Gastroesophageal sphincter (tissue), 4 donors: ENCODE measurements around the gene TK2. TPM values are rescaled to one million over a fixed set of nuclear protein-coding genes. Genes with fewer than 3 reads are reported as not detected.

Experiments
- ATAC-seq: fragments of 150-250 bp; one replicate; pipeline ENCODE4 v1.9.1; 2016; ENCODE audit warnings: mild to moderate bottlenecking, moderate library complexity
- H3K27ac ChIP-seq, 4 donors: fragments of 200-600 bp; sonication (generic) in 3 of 4; 1 replicate in 3 of 4; 2 replicates in 1 of 4; pipeline ENCODE4 v1.5.1; 2016 to 2019
- H3K27me3 ChIP-seq: fragments of 200-600 bp; sonication (generic); one replicate; pipeline ENCODE4 v1.5.1; 2019
- H3K36me3 ChIP-seq, 2 donors: fragments of 200-600 bp; sonication (generic); one replicate each; pipeline ENCODE4 v1.5.1; 2019; ENCODE audit warnings: control low read depth in 1 of 2
- H3K4me1 ChIP-seq, 3 donors: fragments of 200-600 bp; sonication (generic); 1 replicate in 2 of 3; 2 replicates in 1 of 3; pipeline ENCODE4 v1.5.1; 2016 to 2019; ENCODE audit warnings: control low read depth in 2 of 3
- H3K4me3 ChIP-seq, 2 donors: fragments of 200-600 bp; sonication (generic); one replicate each; pipeline ENCODE4 v1.5.1; 2019; ENCODE audit warnings: mild to moderate bottlenecking in 1 of 2, moderate library complexity in 1 of 2
- H3K9me3 ChIP-seq, 3 donors: fragments of 200-600 bp; sonication (generic); one replicate each; pipeline ENCODE4 v1.5.1; 2017 to 2019; ENCODE audit warnings: control low read depth in 2 of 3
- EP300 ChIP-seq: sonication (generic); formaldehyde crosslinking; IDR thresholded peaks from one replicate; pipeline ENCODE4 v1.6.1; 2017; ENCODE audit warnings: antibody characterized with exemption, mild to moderate bottlenecking
- POLR2A ChIP-seq, 2 donors: fragments of 450-650 bp; IDR thresholded peaks; one replicate each; pipeline ENCODE4 v1.6.1; 2017; ENCODE audit warnings: antibody characterized with exemption in 2 of 2, mild to moderate bottlenecking in 2 of 2, moderate library complexity in 1 of 2
- POLR2AphosphoS5 ChIP-seq: sonication (generic); formaldehyde crosslinking; IDR thresholded peaks from one replicate; pipeline ENCODE4 v1.6.1; 2017; ENCODE audit warnings: antibody characterized with exemption
- WGBS, 2 donors: methylation state at CpG; one replicate each; pipeline ENCODE4 v1.1.5; 2018; ENCODE audit warnings: low coverage in 1 of 2; 5-methylcytosine and 5-hydroxymethylcytosine counted together
- total RNA-seq, 4 donors: library from RNA; depleted of rRNA; stranded (reverse); fragments of >200 nt; gene quantifications; one replicate each; pipeline ENCODE4 v1.1.0, GENCODE V29; 2016
- TF ChIP-seq, protein P1 (sequence below), 4 experiments: fragments of 200-600 bp in 2 of 4; fragments of 450-650 bp in 2 of 4; sonication (generic) in 1 of 4; IDR thresholded peaks; one replicate each; pipeline ENCODE4 v1.5.1; 2017 to 2019; ENCODE audit warnings: antibody characterized with exemption in 4 of 4, mild to moderate bottlenecking in 2 of 4, moderate library complexity in 2 of 4

TK2 gene
- total RNA-seq, 4 donors from 2014 or later, result 32.7 to 42.8 (median 37.0) TPM

DNA sequence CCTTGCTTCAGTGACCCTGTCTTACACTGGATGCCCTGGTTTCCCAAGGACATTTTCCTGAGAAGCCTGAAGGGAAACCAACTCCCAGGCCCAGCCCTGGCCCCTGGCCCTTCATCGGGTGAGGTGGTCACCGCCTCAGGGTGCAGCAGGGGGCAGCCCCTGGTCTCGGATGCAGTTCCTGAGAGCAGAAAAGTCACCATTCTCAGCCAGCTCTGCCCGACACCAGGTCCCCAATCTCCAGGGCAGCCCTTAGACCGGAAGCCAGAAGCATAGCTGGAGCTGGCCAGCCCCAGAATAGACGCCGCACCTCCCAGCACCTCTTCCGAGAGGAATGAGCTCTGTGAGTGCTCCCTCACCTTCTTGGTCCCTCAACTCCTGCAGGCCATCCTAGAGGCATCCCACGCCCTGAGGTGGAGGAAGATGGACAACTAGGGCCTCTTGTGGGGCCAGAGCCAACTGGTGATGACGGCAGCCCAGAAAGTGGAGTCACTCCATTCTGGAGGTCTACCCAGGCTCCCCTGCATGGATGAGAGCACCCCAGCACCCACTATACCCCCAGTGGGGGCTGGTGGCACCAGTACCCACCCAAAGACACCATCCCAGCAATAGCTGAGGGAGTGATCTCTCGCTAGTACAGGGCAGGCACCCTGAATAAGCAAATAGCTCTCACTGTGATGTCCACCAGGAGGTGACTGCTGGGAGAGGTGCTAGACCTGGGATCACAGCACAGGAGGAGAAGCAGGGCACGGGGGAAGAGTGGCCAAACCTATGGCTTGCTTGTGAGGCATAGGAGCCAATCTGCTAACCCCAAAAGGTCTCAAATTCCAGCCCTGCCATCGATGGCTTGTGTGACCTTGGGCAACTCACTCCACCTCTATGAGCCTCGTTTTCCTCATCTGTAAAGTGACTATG lies 56.2 kb downstream of the TK2 start:
- 92% methylated on average over 2 of the region's 14 CpGs; no CpG with 5 or more reads in 1 of the 2 donors for WGBS, 2 donors
- Histone ChIP-seq H3K27ac (no peak overlapping the region), H3K36me3 (peaks cover 0 to 18% of the 10 kb centered on the region in 2 donors), H3K4me1 (no peaks in the 10 kb centered on the region), H3K27me3 (no peaks in the 10 kb centered on the region), H3K4me3 (no peak overlapping the region), H3K9me3 (no peaks in the 10 kb centered on the region)
- ATAC-seq, result no peak
- no peak for TF ChIP-seq POLR2AphosphoS5
- TF ChIP-seq, protein P1, sequence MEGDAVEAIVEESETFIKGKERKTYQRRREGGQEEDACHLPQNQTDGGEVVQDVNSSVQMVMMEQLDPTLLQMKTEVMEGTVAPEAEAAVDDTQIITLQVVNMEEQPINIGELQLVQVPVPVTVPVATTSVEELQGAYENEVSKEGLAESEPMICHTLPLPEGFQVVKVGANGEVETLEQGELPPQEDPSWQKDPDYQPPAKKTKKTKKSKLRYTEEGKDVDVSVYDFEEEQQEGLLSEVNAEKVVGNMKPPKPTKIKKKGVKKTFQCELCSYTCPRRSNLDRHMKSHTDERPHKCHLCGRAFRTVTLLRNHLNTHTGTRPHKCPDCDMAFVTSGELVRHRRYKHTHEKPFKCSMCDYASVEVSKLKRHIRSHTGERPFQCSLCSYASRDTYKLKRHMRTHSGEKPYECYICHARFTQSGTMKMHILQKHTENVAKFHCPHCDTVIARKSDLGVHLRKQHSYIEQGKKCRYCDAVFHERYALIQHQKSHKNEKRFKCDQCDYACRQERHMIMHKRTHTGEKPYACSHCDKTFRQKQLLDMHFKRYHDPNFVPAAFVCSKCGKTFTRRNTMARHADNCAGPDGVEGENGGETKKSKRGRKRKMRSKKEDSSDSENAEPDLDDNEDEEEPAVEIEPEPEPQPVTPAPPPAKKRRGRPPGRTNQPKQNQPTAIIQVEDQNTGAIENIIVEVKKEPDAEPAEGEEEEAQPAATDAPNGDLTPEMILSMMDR (IDR thresholded peaks at IDR 0.05), result no peak
- no peak for TF ChIP-seq EP300
- no peak for TF ChIP-seq POLR2A (IDR thresholded peaks at IDR 0.05)

- no peak for TF ChIP-seq EP300
- TF ChIP-seq, protein P1 (IDR thresholded peaks at IDR 0.05), result no peak
- no peak for TF ChIP-seq POLR2A (IDR thresholded peaks at IDR 0.05)
- TF ChIP-seq POLR2AphosphoS5, result no peak
- no peaks in the 10 kb centered on the region for H3K9me3 ChIP-seq
- H3K27me3 ChIP-seq, result no peaks in the 10 kb centered on the region
- H3K36me3 ChIP-seq, result peaks cover 0 to 18% of the 10 kb centered on the region in 2 donors
- no peak overlapping the region for H3K4me3 ChIP-seq
- no peak for ATAC-seq
- no peak overlapping the region for H3K27ac ChIP-seq
- WGBS, 2 donors, result 59 to 80% methylated on average over 2 to 4 of the region's 7 CpGs
- H3K4me1 ChIP-seq, result peaks cover 0 to 12% (median 9%) of the 10 kb centered on the region in 3 donors
Measured at GRCh38 chr16:66491716-66492064, 58.2 kb downstream of the TK2 start.

DNA sequence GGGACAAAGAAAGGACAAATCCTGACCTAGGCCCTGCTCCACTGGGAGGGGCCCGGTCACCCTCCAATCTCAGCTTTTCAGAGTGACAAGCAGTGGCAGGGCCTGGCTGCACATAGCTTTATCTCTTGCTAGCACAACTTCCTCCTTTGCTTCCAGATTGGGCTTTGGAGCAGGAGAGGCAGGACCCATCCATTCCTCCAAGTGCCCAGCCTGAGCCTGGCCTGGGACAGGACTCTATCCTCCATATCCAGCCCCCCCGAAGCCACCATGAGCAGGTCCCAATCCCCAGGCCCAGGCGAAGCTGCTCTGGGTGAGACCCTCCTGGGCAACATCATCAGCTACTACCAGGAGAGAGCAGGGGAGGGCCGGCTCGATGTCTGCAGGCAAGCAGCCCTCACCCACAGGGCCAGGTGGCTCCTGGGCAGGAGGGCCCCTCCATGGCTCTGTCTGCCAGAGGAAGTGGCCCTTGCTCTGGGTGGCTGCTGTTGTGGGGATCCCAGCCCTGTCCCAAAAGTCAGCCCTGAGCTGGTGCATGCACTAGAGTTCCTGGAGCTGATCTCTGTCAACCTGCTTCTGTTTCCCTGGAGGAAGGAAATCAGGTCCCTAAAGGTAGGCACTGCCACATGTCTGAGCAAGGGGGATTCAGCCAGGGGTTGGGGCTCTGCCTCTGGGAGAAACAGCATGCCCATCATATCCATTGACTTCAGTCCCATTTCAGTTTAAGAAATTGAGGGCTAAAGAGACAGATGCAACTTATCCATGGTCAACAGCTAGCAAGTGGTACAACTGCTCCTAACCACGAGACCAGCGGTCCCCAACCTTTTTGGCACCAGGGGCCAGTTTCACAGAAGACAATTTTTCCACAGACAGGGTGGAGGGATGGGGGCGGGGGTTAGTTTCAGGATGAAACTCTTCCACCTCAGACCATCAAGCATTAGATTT lies 58.9 kb downstream of the TK2 start:
- ATAC-seq, result no peak
- 83% methylated on average over 4 of the region's 8 CpGs; no CpG with 5 or more reads in 1 of the 2 donors for WGBS, 2 donors
- Histone ChIP-seq H3K36me3 (peaks cover 0 to 18% of the 10 kb centered on the region in 2 donors), H3K4me1 (peaks cover 0 to 18% (median 14%) of the 10 kb centered on the region in 3 donors), H3K27me3 (no peaks in the 10 kb centered on the region), H3K27ac (no peak overlapping the region), H3K4me3 (no peak overlapping the region), H3K9me3 (no peaks in the 10 kb centered on the region)
- TF ChIP-seq POLR2A (IDR thresholded peaks at IDR 0.05) (no peak), EP300 (no peak), POLR2AphosphoS5 (no peak)

- peaks cover 0 to 18% (median 14%) of the 10 kb centered on the region in 3 donors for H3K4me1 ChIP-seq
- WGBS, 2 donors, result 81 to 92% methylated on average over 2 to 3 of the region's 5 CpGs
- H3K4me3 ChIP-seq, result no peak overlapping the region
- ATAC-seq, result no peak
- TF ChIP-seq EP300, result no peak
- no peak for TF ChIP-seq POLR2A (IDR thresholded peaks at IDR 0.05)
- TF ChIP-seq POLR2AphosphoS5, result no peak
- H3K27me3 ChIP-seq, result no peaks in the 10 kb centered on the region
- H3K9me3 ChIP-seq, result no peaks in the 10 kb centered on the region
- H3K36me3 ChIP-seq, result peaks cover 0 to 18% of the 10 kb centered on the region in 2 donors
- H3K27ac ChIP-seq, result no peak overlapping the region
Measured at GRCh38 chr16:66489818-66490217, 60.1 kb downstream of the TK2 start.

GRCh38 chr16:66489385-66489784 lies 60.5 kb downstream of the TK2 start:
- H3K4me3 ChIP-seq, result no peak overlapping the region
- ATAC-seq, result no peak
- peaks cover 0 to 18% (median 14%) of the 10 kb centered on the region in 3 donors for H3K4me1 ChIP-seq
- H3K27ac ChIP-seq, result no peak overlapping the region
- 75% methylated on average over 1 to 2 of the region's 2 CpGs for WGBS, 2 donors
- no peak for TF ChIP-seq POLR2A (IDR thresholded peaks at IDR 0.05)
- no peak for TF ChIP-seq EP300
- TF ChIP-seq, protein P1 (IDR thresholded peaks at IDR 0.05), result no peak
- no peak for TF ChIP-seq POLR2AphosphoS5
- no peaks in the 10 kb centered on the region for H3K9me3 ChIP-seq
- peaks cover 0 to 15% of the 10 kb centered on the region in 2 donors for H3K36me3 ChIP-seq
- no peaks in the 10 kb centered on the region for H3K27me3 ChIP-seq
